Central memory CD8-positive, alpha-beta T cell (primary cell): ENCODE data around the gene GAL.
"Not testable (repeated sequence)": the region's sequence is repeated elsewhere in the genome, so short reads cannot be mapped to it uniquely, and the experiment has no call there.

ENCODE experiments used
- ATAC-seq: fragments of 150-1000 bp; cut with Tn5 transposase; replicated peaks from 2 replicates; pipeline ENCODE4 v1.10.0; 2022; ENCODE audit warnings: mild to moderate bottlenecking, moderate FRiP score, moderate number of reproducible peaks; ENCODE audit not compliant: poor library complexity, severe bottlenecking; ENCODE audit errors: extremely low read depth
- DNase-seq, 2 donors: peaks; one replicate each; pipeline ENCODE4 v3.0.0; 2021; ENCODE audit warnings: low spot score in 2 of 2
- H3K27ac Mint-ChIP-seq: one replicate; pipeline ENCODE4 v1.8.0; 2022; ENCODE audit warnings: low read depth, mild to moderate bottlenecking, moderate library complexity, mixed read lengths
- H3K27me3 Mint-ChIP-seq: one replicate; pipeline ENCODE4 v1.8.0; 2022; ENCODE audit warnings: mixed read lengths
- H3K36me3 Mint-ChIP-seq: one replicate; pipeline ENCODE4 v1.8.0; 2022; ENCODE audit warnings: mild to moderate bottlenecking, moderate library complexity, mixed read lengths; ENCODE audit not compliant: insufficient read depth
- H3K4me1 Mint-ChIP-seq: one replicate; pipeline ENCODE4 v1.8.0; 2022; ENCODE audit warnings: mixed read lengths
- H3K4me3 Mint-ChIP-seq: one replicate; pipeline ENCODE4 v1.8.0; 2022; ENCODE audit warnings: mild to moderate bottlenecking, moderate library complexity, mixed read lengths
- H3K9me3 Mint-ChIP-seq: one replicate; pipeline ENCODE4 v1.8.0; 2022; ENCODE audit warnings: mixed read lengths

Gene GAL, protein sequence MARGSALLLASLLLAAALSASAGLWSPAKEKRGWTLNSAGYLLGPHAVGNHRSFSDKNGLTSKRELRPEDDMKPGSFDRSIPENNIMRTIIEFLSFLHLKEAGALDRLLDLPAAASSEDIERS

GRCh38 chr11:68684385-68685356 lies at the start of gene GAL:
Gene GAL (plus strand): TSS chr11:68684544. CDS start chr11:68684924, 380 bp downstream.
- Mint-ChIP-seq H3K9me3 (no peaks in the 10 kb centered on the region), H3K36me3 (no peaks in the 10 kb centered on the region), H3K27me3 (peaks cover 55% of the 10 kb centered on the region), H3K4me1 (peaks cover 5% of the 10 kb centered on the region), H3K27ac (no peak within 1 kb of the TSS), H3K4me3 (no peak within 1 kb of the TSS)
- DNase-seq (no peak), ATAC-seq (no peak)

DNA sequence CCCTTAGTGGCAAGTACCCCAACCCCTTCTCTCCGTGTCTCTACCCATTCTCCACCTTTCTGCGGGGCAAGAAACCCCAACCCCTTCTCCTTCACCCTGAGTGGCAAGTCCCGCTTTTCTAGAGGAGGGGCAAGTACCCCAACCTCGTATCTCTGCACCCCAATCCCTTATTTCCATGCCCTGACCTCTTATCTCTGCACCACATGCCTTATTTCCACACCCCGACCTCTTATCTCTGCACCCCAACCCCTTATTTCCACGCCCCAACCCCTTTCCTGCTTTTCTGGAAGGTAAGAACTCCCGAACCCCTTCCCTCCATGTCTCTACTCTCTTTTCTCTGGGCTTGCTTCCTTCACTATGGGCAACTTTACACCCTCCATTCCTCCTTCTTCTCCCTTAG lies 49.7 kb upstream of the GAL start:
- not testable (repeated sequence) for DNase-seq, H3K9me3 Mint-ChIP-seq, H3K27ac Mint-ChIP-seq, H3K4me1 Mint-ChIP-seq, ATAC-seq, H3K36me3 Mint-ChIP-seq, H3K4me3 Mint-ChIP-seq
- peaks cover 53% of the 10 kb centered on the region for H3K27me3 Mint-ChIP-seq

DNA sequence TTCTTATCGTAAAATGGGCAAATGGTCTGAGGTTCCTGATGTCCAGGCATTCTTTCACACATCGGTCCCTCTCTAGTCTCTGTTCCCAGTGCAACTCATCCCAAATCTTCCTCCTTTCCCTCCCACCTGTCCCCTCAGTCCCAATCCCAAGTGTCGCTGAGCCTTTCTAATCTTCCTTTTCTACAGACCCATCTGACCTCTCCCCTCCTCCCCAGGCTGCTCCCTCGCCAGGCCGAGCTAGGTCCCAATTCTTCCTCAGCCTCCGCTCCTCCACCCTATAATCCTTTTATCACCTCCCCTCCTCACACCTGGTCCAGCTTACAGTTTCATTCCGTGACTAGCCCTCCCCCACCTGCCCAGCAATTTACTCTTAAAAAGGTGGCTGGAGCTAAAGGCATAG lies 49.2 kb upstream of the GAL start:
- not testable (repeated sequence) for ATAC-seq, H3K4me1 Mint-ChIP-seq, H3K27ac Mint-ChIP-seq, H3K9me3 Mint-ChIP-seq, H3K4me3 Mint-ChIP-seq, H3K36me3 Mint-ChIP-seq, DNase-seq
- H3K27me3 Mint-ChIP-seq, result peaks cover 57% of the 10 kb centered on the region

- H3K36me3 Mint-ChIP-seq, H3K27ac Mint-ChIP-seq, H3K4me3 Mint-ChIP-seq, ATAC-seq, DNase-seq, H3K4me1 Mint-ChIP-seq, H3K9me3 Mint-ChIP-seq: not testable (repeated sequence)
- H3K27me3 Mint-ChIP-seq, result peaks cover 63% of the 10 kb centered on the region
These were observed 48.5 kb upstream of the GAL start for GRCh38 chr11:68635883-68636282.

- not testable (repeated sequence) for H3K4me1 Mint-ChIP-seq, H3K9me3 Mint-ChIP-seq, H3K36me3 Mint-ChIP-seq, H3K27ac Mint-ChIP-seq, H3K4me3 Mint-ChIP-seq, ATAC-seq, DNase-seq
- peaks cover 58% of the 10 kb centered on the region for H3K27me3 Mint-ChIP-seq
These were observed 45.0 kb upstream of the GAL start for GRCh38 chr11:68639322-68639721.

DNA sequence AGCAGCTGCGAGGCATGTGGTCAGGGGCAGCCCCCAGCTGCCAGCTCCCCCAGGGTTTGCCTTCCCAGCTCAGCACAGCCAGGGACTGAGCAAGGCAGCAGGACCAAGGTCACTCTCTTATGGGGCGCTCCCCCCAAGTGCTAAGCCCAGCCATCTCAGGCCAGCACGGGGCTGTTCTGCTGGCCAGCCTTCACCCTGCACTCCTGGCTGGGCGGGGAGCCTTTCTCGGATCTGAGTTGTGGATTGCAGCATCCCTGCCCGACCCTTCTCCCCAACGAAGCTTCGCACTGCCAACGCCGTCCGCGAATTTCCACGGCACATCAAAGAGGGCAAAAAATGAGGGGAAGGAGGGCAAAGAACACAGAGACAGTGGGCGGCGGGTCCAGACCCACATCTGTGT lies 42.5 kb upstream of the GAL start:
- Mint-ChIP-seq H3K27me3 (peaks cover 32% of the 10 kb centered on the region), H3K9me3 (peaks cover 12% of the 10 kb centered on the region), H3K27ac (no peak overlapping the region), H3K4me3 (no peak overlapping the region), H3K36me3 (no peaks in the 10 kb centered on the region), H3K4me1 (no peaks in the 10 kb centered on the region)
- DNase-seq, result no peak
- ATAC-seq, result no peak

GRCh38 chr11:68643585-68643984 lies 40.8 kb upstream of the GAL start:
- no peak overlapping the region for H3K27ac Mint-ChIP-seq

DNA sequence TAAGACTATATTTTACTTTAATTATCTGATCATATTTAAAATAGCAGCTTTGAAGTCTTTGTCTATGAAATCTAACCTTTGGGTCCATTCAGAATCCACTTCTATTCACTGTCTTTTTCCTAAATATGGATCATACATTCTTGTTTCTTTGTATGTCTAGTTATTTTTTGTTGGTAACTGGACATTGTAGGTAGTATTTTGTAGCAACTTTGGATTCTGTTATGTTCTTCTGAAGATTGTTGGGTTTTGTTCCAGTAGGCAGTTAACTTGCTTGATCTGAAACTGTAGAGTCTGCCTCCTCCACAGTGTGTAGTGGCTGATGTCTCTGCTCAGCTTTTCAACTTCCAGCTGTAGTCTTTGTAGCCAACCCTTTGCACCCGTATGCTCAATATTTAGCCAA lies 37.5 kb upstream of the GAL start:
- Mint-ChIP-seq H3K4me3 (no peak overlapping the region), H3K36me3 (peaks cover 2% of the 10 kb centered on the region), H3K9me3 (peaks cover 19% of the 10 kb centered on the region), H3K4me1 (no peaks in the 10 kb centered on the region), H3K27me3 (peaks cover 2% of the 10 kb centered on the region), H3K27ac (no peak overlapping the region)
- DNase-seq, result no peak
- no peak for ATAC-seq

More at GRCh38 chr11:68643585-68643984, 40.8 kb upstream of the GAL start:
- Mint-ChIP-seq H3K4me3 (no peak overlapping the region), H3K4me1 (no peaks in the 10 kb centered on the region), H3K36me3 (no peaks in the 10 kb centered on the region), H3K27me3 (peaks cover 15% of the 10 kb centered on the region), H3K9me3 (peaks cover 19% of the 10 kb centered on the region)
- ATAC-seq (no peak), DNase-seq (no peak)

- Mint-ChIP-seq H3K27ac (no peak overlapping the region), H3K4me3 (no peak overlapping the region), H3K9me3 (peaks cover 13% of the 10 kb centered on the region), H3K36me3 (peaks cover 2% of the 10 kb centered on the region), H3K27me3 (peaks cover 18% of the 10 kb centered on the region), H3K4me1 (no peaks in the 10 kb centered on the region)
- ATAC-seq, result no peak
- DNase-seq, result no peak
These were observed 34.3 kb upstream of the GAL start for GRCh38 chr11:68649851-68650555.

- no peak for DNase-seq
- no peak for ATAC-seq
- H3K4me1 Mint-ChIP-seq, result no peaks in the 10 kb centered on the region
- H3K36me3 Mint-ChIP-seq, result peaks cover 2% of the 10 kb centered on the region
- H3K9me3 Mint-ChIP-seq, result peaks cover 13% of the 10 kb centered on the region
- H3K27me3 Mint-ChIP-seq, result peaks cover 26% of the 10 kb centered on the region
- H3K4me3 Mint-ChIP-seq, result no peak overlapping the region
- no peak overlapping the region for H3K27ac Mint-ChIP-seq
These were observed 33.5 kb upstream of the GAL start for GRCh38 chr11:68650801-68651200.

GRCh38 chr11:68651208-68651984 lies 32.9 kb upstream of the GAL start:
- H3K27me3 Mint-ChIP-seq, result peaks cover 32% of the 10 kb centered on the region
- ATAC-seq, result no peak
- peaks cover 9% of the 10 kb centered on the region for H3K9me3 Mint-ChIP-seq
- no peak overlapping the region for H3K4me3 Mint-ChIP-seq
- DNase-seq, result no peak
- H3K4me1 Mint-ChIP-seq, result no peaks in the 10 kb centered on the region
- H3K27ac Mint-ChIP-seq, result no peak overlapping the region
- peaks cover 2% of the 10 kb centered on the region for H3K36me3 Mint-ChIP-seq

DNA sequence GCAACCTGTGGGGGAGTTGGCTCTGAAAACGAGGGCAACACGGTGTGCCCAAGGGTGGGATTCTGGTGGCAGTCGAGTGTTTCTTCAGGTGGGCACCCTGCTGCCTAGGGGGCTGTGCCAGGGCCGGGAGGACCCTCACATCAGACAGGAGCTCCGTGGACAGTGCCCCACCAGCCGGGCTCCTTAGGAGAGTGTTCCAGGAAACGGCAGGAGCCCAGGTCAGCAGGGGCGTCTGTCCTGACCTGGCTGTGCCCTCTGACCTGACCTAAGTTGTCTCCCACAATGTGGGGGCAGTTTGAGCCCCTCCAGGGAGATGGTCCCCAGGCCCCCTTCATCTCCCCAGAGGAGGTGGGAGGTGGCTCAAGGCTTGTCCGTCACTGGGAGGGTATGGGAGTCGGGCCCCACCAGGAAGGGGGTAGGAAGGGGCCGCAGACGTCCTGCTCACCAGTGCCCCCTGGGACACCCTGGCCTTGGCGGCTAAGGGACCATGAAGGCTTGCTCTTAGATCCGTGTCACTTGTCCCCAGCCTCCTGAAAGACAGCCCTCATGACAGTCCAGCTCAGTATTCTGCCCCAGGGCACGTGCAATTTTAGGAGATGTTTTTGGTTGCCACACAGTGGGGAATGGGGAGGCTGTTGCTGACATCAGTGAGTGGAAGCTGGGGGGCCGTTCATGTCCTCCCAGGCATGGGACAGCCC lies 32.2 kb upstream of the GAL start:
- no peak overlapping the region for H3K4me3 Mint-ChIP-seq
- DNase-seq (no peak), ATAC-seq (no peak)
- H3K4me1 Mint-ChIP-seq, result no peaks in the 10 kb centered on the region
- peaks cover 2% of the 10 kb centered on the region for H3K36me3 Mint-ChIP-seq
- peaks cover 37% of the 10 kb centered on the region for H3K27me3 Mint-ChIP-seq
- H3K9me3 Mint-ChIP-seq, result peaks cover 5% of the 10 kb centered on the region
- no peak overlapping the region for H3K27ac Mint-ChIP-seq
